ENCODE results near the gene SERPINB13.
"Not testable (repeated sequence)": the region's sequence is repeated elsewhere in the genome, so short reads cannot be mapped to it uniquely, and the experiment has no call there.

Gene SERPINB13

DNA sequence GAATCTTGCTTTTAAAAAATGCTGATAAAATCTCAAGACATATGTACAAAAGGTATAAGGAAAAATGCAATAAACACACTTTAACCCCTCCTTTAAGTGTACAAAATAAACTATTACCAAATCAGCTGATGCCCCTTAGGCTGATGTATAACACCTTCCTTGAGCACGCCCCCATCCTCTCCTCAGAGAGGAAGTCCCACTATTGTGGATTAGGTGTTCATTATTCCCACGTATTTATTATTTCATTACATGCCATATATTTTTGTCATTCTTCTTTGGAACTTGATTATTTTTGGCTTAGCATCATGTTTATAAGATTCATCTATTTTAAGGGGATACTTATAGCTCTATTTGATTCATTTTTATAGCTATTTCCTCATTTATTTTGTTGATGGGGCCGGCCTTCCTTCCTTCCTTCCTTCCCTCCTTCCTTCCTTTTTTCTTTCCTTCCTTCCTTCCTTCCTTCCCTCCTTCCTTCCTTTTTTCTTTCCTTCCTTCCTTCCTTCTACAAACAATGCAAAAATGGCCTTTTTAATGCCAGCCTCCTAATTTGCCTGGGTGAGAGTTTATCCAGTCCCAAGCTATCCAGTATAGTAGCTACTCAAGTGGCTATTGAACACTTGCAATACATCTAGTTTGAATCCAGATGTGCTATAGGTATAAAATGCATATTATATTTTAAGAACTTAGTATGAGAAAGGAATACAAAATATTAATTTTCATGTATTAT is 4.0 kb downstream of the SERPINB13 start:
- no peak for DNase-seq

DNA sequence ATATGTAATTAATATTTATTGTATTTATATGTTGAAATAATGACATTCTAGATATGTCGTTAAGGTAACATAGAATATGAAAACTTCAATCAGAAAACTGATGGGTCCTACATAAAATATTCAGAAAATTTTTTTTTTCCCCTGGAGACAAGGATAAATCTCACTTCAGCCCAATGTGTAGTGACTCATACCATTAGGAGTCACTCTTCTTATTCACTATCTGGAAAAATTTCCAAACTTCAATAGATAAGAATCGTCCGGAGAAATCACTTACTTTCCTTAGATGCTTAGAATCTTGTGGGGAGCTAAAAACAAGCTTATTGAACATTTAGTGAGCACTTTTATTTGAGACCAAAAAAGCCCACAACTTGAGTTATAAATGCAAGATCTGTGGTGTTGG is 4.6 kb downstream of the SERPINB13 start:
- DNase-seq: no peak

- no peak for DNase-seq
Measured at GRCh38 chr18:63592471-63592870, 5.3 kb downstream of the SERPINB13 start.

- DNase-seq: no peak
Measured at GRCh38 chr18:63596964-63597363, 9.8 kb downstream of the SERPINB13 start.

DNA sequence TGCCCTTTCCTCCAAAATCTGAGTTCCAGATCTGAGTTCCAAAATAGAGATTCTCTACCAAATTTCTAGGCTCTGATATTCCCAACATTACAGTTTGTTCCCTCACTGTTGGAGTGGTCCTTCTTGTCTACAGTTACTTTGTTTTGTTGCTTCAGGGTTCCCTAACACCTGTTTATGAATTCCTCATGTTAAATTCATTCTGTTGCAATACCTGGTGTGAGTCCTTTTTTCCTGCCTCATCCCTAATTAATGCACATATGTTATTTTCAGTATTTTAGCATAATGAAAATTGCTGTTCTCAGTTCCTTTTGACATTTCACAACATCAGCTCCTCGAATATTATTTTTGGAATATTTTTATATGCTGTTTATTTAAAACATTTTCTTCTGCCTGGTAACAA is 16.2 kb downstream of the SERPINB13 start:
- DNase-seq: no peak

GRCh38 chr18:63603772-63604171 is 16.6 kb downstream of the SERPINB13 start:
- peak; percentile 92 for DNase-seq

GRCh38 chr18:63604791-63605567 is 17.8 kb downstream of the SERPINB13 start:
- no peak for DNase-seq

DNA sequence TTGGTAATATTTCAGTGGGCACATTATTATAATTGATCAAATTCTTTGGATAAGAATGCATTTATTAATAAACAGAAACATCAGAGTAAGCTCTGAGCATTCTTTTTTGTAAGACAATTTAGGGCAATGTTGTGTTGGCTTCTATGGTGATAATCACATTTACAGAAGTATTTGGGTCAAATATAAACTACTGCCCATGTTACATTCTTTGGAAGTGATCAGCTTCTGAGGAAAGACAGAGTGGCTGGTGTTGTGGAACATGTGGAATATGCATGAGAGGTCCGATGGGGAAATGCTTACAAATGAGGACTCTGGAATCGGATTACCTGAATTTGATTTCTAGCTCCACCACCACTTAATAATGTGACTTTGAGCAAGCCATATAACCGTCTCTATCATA is 19.4 kb downstream of the SERPINB13 start:
- DNase-seq: no peak

GRCh38 chr18:63613420-63613819 is 26.3 kb downstream of the SERPINB13 start:
- no peak for DNase-seq

DNA sequence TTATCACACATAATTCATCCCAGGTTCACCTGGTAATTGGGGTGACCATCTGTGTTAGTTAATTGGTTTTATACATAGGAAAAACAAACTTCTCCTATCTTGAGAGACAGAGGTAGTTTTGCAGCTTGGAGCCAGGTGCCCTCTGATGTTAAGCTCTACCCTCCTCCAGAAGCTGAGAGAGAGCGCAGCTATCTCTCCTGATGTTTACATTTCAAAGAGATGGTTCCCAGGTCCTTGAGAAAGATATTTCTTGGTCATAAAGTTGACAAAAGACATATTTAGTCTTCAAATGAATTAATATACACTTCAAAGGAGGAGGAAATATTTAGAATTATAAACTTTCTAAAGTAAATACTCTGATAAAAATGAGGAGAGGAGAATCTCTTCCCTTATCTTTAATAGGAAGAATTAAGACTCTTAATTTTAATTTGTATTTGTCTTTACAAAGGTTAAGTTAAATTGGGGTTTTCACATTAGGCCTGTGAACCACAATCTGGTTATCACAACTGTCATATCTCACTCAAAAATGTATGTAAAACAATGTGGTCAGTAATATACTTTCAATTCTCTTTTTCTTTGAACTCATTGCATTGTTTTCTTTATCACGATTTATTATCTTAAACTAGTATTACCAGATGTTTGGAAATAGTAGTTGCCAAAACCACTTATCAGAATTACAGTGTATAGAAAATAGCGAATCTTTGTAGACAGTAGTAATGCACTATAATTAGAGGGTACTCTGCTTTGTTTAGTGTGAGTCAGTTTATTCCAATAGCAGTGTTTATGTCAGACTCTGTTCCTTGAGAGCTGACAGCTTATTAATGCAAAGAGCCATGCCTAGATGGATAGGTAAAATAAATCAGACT is 30.1 kb downstream of the SERPINB13 start:
- no peak for DNase-seq

DNA sequence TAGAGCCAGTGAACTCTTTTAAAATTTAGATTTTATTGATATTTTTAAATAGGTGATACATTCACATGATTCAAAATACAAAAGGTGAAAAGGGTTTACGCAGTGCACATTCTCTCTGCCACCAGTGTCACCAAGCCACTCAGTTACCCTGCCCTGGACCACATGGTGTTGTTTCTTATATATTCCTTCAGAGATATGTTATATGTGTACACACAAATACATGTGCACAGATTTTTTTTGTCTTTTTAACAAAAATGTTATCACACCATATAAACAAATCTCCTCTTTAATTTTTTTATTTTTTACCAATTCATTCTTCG is 30.7 kb downstream of the SERPINB13 start:
- no peak for DNase-seq

- no peak for DNase-seq
Measured at GRCh38 chr18:63619661-63620060, 32.5 kb downstream of the SERPINB13 start.

GRCh38 chr18:63624863-63625262 is 37.7 kb downstream of the SERPINB13 start:
- DNase-seq: no peak

- DNase-seq: no peak
Measured at GRCh38 chr18:63626431-63626830, 39.3 kb downstream of the SERPINB13 start.

DNA sequence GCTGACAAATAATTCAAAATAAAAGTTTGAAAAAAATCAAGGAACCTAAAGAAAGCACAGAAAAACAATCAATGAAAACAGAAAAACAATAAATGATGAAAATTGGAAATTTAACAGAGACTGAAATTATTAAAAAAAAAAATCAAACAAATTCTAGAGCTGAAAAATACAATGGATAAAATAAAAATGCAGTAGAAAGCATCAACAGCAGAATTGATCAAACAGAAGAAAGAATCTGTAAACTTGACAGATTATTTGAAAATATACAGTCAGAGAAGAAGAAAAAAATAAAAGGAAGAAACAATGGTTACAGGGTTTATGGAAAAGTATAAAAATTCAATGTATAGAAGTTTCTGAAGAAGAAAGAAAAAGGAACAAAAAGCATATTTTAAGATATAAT is 40.7 kb downstream of the SERPINB13 start:
- DNase-seq: no peak

DNA sequence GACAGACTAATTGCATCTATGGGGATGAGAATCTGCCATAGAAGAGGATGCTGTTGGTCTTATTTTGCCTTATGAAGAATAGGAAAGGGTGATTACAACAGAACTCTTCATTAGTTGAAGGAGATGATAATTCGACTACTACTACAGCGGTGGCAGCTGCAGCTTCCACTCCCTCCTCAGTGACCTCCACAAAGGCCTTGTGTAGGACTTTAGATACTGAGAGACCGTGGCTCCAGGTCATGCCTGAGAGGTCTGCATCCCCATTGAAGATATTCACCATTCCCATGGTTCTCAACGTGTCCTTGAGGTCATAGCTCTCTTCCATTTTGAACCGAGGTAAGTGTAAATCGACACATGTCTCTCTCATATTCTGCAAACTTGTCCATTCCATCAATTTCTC is 50.6 kb downstream of the SERPINB13 start:
- DNase-seq: no peak

DNA sequence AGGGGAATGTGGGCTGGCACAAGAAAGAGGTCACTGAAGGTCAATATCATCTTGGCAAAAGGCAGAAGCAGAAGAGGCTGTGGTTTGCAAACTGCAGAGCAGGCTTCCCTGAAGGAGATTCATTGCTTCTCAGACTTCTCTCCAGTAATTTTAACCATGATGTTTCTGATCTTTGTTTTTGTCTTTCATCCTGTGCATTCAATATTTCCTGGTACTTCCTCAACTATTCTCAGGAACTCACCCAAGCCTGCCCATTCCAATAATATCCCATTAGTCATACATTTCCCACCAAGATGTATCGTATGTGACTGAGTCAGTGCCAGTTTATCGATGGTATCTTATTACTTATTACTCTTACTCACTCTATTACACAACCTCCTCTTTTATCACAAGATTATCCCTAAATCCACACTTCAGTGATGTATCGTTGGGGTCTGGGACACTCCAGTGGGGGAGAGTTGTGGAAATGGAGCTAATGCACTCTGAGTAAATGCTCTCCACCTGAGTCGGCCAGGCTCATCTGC is 54.1 kb downstream of the SERPINB13 start:
- DNase-seq: not testable (repeated sequence)

DNA sequence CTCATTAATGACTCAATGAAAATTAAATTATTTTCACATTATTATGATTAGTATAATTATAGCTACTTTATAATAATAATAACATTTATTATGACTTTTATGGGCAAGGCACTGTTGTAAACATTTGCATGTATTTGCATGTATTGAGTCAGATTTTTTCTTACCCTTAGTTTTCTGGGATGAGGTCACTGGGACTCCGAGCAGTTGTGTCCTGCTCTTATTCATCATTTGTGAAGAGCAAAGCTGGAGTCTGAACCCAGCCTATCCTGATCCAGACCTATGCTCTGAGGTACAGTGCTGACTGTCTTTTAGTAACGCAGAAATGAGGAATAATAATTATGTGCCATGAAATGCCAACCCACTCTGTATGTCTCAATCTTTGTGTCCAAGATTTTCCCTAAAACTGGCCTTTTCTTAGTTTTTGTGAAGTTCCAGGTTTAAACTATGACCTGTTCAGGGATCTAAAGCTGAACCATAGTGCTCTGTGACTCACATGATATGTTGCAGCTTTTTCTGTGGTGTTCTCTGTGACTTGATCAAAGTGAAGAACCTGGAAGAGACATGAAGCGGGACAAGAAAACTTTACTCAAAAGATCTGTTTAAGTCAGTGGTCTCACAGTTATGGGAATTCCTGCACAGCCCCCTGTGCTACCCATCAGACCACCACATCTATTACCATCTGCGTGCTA is 55.7 kb downstream of the SERPINB13 start:
- DNase-seq: not testable (repeated sequence)

- DNase-seq: not testable (repeated sequence)
Measured at GRCh38 chr18:63644142-63644541, 57.0 kb downstream of the SERPINB13 start, which contains the start of gene SERPINB4. Gene SERPINB4 (minus strand): TSS chr18:63644256. CDS start chr18:63643577, 679 bp downstream.

GRCh38 chr18:63644694-63645093 is 57.6 kb downstream of the SERPINB13 start:
- not testable (repeated sequence) for DNase-seq

DNA sequence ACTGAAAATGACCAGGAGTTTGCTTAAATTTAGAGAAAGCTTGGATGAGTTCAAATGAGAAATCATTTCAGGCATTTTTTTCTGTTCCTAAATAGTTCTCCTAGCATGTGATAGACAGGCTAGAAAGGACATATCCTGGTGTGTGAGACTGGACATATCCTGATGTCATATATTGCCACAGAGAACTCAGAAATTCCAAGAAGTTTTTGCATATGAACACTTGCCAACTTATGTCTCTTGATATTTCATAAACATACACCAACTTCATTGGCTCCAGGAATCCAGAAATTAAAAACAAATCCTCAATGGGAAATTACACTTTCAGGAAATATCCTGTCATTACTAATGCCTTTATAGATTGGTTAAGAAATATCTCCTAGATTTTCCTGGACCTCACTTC is 59.8 kb downstream of the SERPINB13 start:
- DNase-seq: peak; percentile 15

GRCh38 chr18:63648241-63648640 is 61.1 kb downstream of the SERPINB13 start:
- no peak for DNase-seq
